Measurements from ENCODE around the gene VAV2.
"Not testable (repeated sequence)": the region's sequence is repeated elsewhere in the genome, so short reads cannot be mapped to it uniquely, and the experiment has no call there.

GRCh38 chr9:133988771-133989170 is 3.4 kb downstream of the VAV2 start:
- TF ChIP-seq CTCF, POLR2AphosphoS5, POLR2A (IDR thresholded peaks at IDR 0.05): not testable (repeated sequence)

Measured in breast epithelium (tissue), 3 donors.